ENCODE results near the gene BTBD9. TPM values are rescaled to one million over a fixed set of nuclear protein-coding genes. Genes with fewer than 3 reads are reported as not detected.

Gene BTBD9
- total RNA-seq, 3 donors from 2014 or later, result 12.8 to 25.5 (median 19.0) TPM

DNA sequence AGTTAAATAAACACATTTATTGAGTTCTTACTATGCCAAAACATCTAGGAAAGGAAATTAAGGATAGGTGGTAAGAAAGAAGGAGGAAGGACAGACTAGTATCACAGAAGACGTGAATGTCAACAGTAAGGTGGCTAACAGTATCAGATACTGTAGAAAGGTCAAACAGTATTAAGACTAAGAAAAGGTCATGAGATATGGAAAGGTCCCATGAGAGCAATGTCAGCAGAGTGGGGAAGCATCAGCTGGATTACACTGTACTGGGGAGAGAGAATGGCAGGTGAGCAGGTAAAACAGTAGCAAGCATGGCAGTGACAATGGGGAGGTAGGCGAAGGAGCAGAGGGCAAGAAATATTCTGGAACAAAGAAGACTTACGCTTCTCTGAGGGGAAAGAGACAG lies 45.2 kb upstream of the BTBD9 start:
- H3K27me3 ChIP-seq, result no peaks in the 10 kb centered on the region
- no peak overlapping the region for H3K4me3 ChIP-seq
- DNase-seq (ENCODE audit: low spot score in 2 of 2), result no peak
- H3K36me3 ChIP-seq, result peaks cover 4% of the 10 kb centered on the region
- no peaks in the 10 kb centered on the region for H3K4me1 ChIP-seq
- H3K9me3 ChIP-seq, result no peaks in the 10 kb centered on the region
- H3K27ac ChIP-seq, result no peak overlapping the region
- TF ChIP-seq POLR2A (IDR thresholded peaks at IDR 0.05) (no peak), POLR2AphosphoS5 (IDR thresholded peaks at IDR 0.05) (no peak), CTCF (IDR thresholded peaks at IDR 0.05) (no peak)
- intact Hi-C loops (cut with DNase I; ENCODE audit: low total_unique reads), result no loop called here

GRCh38 chr6:38684237-38684636 lies 44.5 kb upstream of the BTBD9 start:
- no peak for TF ChIP-seq CTCF (IDR thresholded peaks at IDR 0.05)
- no peak for TF ChIP-seq POLR2AphosphoS5 (IDR thresholded peaks at IDR 0.05)
- no peak for TF ChIP-seq POLR2A (IDR thresholded peaks at IDR 0.05)
- Histone ChIP-seq H3K36me3 (peaks cover 4% of the 10 kb centered on the region), H3K4me3 (no peak overlapping the region), H3K27ac (no peak overlapping the region), H3K4me1 (no peaks in the 10 kb centered on the region), H3K27me3 (no peaks in the 10 kb centered on the region), H3K9me3 (no peaks in the 10 kb centered on the region)
- intact Hi-C loops (cut with DNase I; ENCODE audit: low total_unique reads), result no loop called here
- no peak for DNase-seq (ENCODE audit: low spot score in 2 of 2)

- Histone ChIP-seq H3K9me3 (no peaks in the 10 kb centered on the region), H3K27ac (no peak overlapping the region), H3K36me3 (peaks cover 5% of the 10 kb centered on the region), H3K4me1 (no peaks in the 10 kb centered on the region), H3K27me3 (no peaks in the 10 kb centered on the region), H3K4me3 (no peak overlapping the region)
- intact Hi-C loops (cut with DNase I; ENCODE audit: low total_unique reads), result no loop called here
- no peak for DNase-seq (ENCODE audit: low spot score in 2 of 2)
- TF ChIP-seq CTCF (IDR thresholded peaks at IDR 0.05), result no peak
- no peak for TF ChIP-seq POLR2AphosphoS5 (IDR thresholded peaks at IDR 0.05)
- TF ChIP-seq POLR2A (IDR thresholded peaks at IDR 0.05), result no peak
These were observed 42.1 kb upstream of the BTBD9 start for GRCh38 chr6:38681850-38682249.

DNA sequence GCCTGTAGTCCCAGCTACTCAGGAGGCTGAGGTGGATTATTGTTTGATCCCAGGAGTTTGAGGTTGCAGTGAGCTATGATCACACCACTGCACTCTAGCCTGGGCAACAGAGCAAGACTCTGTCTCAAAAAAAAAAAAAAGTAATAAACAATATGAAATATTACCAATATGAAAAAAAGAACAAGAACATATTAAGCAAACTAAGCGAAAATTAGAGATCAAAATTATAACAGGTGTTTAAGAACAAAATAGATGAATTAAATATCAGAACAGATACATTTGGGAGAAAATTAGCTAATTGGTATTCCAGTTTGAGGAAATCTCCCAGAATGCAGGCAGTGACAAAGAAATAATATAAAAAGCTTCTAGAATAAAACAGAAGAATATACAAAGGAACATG lies 39.9 kb upstream of the BTBD9 start:
- no peak for DNase-seq (ENCODE audit: low spot score in 2 of 2)
- no peaks in the 10 kb centered on the region for H3K9me3 ChIP-seq
- no peak for TF ChIP-seq POLR2AphosphoS5 (IDR thresholded peaks at IDR 0.05)
- no peak for TF ChIP-seq POLR2A (IDR thresholded peaks at IDR 0.05)
- no peak for TF ChIP-seq CTCF (IDR thresholded peaks at IDR 0.05)
- peaks cover 8% of the 10 kb centered on the region for H3K36me3 ChIP-seq
- H3K4me3 ChIP-seq, result no peak overlapping the region
- H3K27me3 ChIP-seq, result no peaks in the 10 kb centered on the region
- no peaks in the 10 kb centered on the region for H3K4me1 ChIP-seq
- intact Hi-C loops (cut with DNase I; ENCODE audit: low total_unique reads), result no loop called here
- H3K27ac ChIP-seq, result no peak overlapping the region

DNA sequence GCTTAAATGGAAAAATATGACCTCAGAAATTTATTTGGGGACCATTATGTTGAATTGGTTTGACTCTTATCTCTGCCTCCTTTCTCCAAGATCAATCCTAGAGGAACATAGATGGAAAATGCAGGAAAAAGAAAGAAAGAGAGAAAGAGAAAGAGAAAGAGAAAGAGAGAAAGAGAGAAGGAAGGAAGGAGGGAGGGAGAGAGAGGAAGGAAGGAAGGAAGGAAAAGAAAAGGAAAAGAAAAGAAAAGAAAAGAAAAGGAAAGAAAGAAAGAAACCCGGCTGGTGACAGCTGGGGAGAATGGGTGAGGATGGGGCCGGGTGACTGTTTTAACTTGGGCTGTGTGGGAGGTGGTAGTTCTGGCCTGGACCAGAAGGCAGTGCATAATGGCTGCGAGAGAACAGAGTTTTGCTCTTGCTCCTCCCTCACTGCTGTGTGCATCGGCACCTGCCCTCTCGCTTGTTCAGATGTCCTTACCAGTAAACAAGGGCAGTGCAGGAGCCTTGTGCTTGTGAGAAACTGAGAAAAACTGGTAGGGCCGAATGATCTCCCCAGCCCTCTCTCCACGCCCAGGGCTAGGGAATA lies 38.5 kb upstream of the BTBD9 start:
- no peak for DNase-seq (ENCODE audit: low spot score in 2 of 2)
- no peak for TF ChIP-seq CTCF (IDR thresholded peaks at IDR 0.05)
- no peak for TF ChIP-seq POLR2A (IDR thresholded peaks at IDR 0.05)
- no peak for TF ChIP-seq POLR2AphosphoS5 (IDR thresholded peaks at IDR 0.05)
- Histone ChIP-seq H3K27me3 (no peaks in the 10 kb centered on the region), H3K4me1 (no peaks in the 10 kb centered on the region), H3K9me3 (no peaks in the 10 kb centered on the region), H3K4me3 (no peak overlapping the region), H3K27ac (no peak overlapping the region), H3K36me3 (peaks cover 8% of the 10 kb centered on the region)
- intact Hi-C loops (cut with DNase I; ENCODE audit: low total_unique reads), result no loop called here
